ENCODE data around the gene SNRNP40.
"Not testable (repeated sequence)": the region's sequence is repeated elsewhere in the genome, so short reads cannot be mapped to it uniquely, and the experiment has no call there.

The SNRNP40 gene

GRCh38 chr1:31263408-31263807 lies 33.2 kb downstream of the SNRNP40 start:
- no peak for DNase-seq (ENCODE audit: low read depth)
- no peak overlapping the region for H3K4me3 ChIP-seq (replicated peaks; ENCODE audit: low read depth, low read length)
- TF ChIP-seq CTCF (IDR thresholded peaks at IDR 0.05; ENCODE audit: low read length, missing control alignments): no peak

GRCh38 chr1:31262393-31262792 lies 34.2 kb downstream of the SNRNP40 start:
- H3K4me3 ChIP-seq (replicated peaks; ENCODE audit: low read depth, low read length); DNase-seq (ENCODE audit: low read depth): not testable (repeated sequence)

GRCh38 chr1:31261916-31262315 lies 34.7 kb downstream of the SNRNP40 start:
- TF ChIP-seq CTCF (IDR thresholded peaks at IDR 0.05; ENCODE audit: low read length, missing control alignments): no peak
- H3K4me3 ChIP-seq (replicated peaks; ENCODE audit: low read depth, low read length): no peak overlapping the region
- no peak for DNase-seq (ENCODE audit: low read depth)

GRCh38 chr1:31259746-31260145 lies 36.8 kb downstream of the SNRNP40 start:
- no peak for DNase-seq (ENCODE audit: low read depth)
- H3K4me3 ChIP-seq (replicated peaks; ENCODE audit: low read depth, low read length): no peak overlapping the region
- no peak for TF ChIP-seq CTCF (IDR thresholded peaks at IDR 0.05; ENCODE audit: low read length, missing control alignments)

- DNase-seq (ENCODE audit: low read depth): no peak
- no peak overlapping the region for H3K4me3 ChIP-seq (replicated peaks; ENCODE audit: low read depth, low read length)
- TF ChIP-seq CTCF (IDR thresholded peaks at IDR 0.05; ENCODE audit: low read length, missing control alignments): no peak
Measured at GRCh38 chr1:31258581-31258980, 38.0 kb downstream of the SNRNP40 start.

- H3K4me3 ChIP-seq (replicated peaks; ENCODE audit: low read depth, low read length): no peak overlapping the region
- no peak for DNase-seq (ENCODE audit: low read depth)
- TF ChIP-seq CTCF (IDR thresholded peaks at IDR 0.05; ENCODE audit: low read length, missing control alignments): no peak
Measured at GRCh38 chr1:31257213-31257612, 39.4 kb downstream of the SNRNP40 start.

- no peak for DNase-seq (ENCODE audit: low read depth)
- no peak for TF ChIP-seq CTCF (IDR thresholded peaks at IDR 0.05; ENCODE audit: low read length, missing control alignments)
- H3K4me3 ChIP-seq (replicated peaks; ENCODE audit: low read depth, low read length): no peak overlapping the region
Measured at GRCh38 chr1:31249854-31250253, 46.7 kb downstream of the SNRNP40 start.

GRCh38 chr1:31248276-31248675 lies 48.3 kb downstream of the SNRNP40 start:
- no peak for DNase-seq (ENCODE audit: low read depth)
- no peak for TF ChIP-seq CTCF (IDR thresholded peaks at IDR 0.05; ENCODE audit: low read length, missing control alignments)
- no peak overlapping the region for H3K4me3 ChIP-seq (replicated peaks; ENCODE audit: low read depth, low read length)

Data from fibroblast of pulmonary artery (primary cell).